Fibroblast of skin of right quadriceps (primary cell): ENCODE measurements around the gene TMSB15B.
"Not testable (repeated sequence)": the region's sequence is repeated elsewhere in the genome, so short reads cannot be mapped to it uniquely, and the experiment has no call there.

ENCODE experiments used
- DNase-seq: peaks from one replicate; pipeline ENCODE4 v3.0.0-alpha.2; 2013

Gene TMSB15B

DNA sequence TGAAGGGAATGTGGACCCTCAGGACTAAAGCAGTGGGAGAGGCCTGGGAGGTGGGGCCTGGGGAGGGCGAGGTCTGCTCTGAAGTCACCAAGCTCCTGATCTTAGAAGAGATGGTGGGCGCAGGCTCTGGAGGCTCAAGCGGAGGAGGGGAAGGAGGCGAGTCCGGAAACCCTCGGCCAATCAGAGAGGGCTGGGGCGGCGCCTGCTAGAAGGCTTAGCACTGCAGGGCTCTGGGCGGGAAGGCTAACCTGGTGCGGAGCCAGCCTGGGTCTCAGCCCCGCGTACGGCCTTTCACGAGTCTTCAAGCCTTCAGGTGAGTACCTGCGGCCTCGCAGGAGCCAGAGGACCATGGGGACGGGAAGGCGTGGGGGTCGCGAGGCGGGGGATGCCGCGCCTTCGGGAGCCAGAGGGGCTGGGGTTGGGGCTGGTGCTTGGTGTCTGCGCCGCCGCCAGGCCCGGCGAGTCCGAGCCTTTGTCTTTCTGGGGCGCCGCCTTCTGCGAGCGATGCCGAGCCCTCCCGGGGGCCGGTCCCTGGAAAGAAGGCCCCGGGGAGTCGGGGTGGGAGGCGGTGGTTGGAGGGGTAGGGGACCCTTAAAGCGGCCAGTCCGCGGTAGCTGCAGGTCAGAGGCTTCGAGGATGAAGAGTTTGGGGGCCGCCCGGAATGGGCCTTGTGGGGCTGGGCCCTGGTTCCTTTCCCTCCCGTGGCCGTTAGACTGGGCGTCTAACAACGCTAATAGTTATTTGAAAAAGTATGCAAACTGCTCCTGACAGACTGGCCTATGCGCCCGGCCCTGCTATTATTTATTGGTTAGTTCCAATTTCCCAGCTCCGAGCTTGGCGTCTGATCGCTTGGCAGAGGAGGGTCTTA lies at the start of gene TMSB15B:
Gene TMSB15B, plus strand, starts transcription at position 217 of the 868 bp plus-strand sequence.
- not testable (repeated sequence) for DNase-seq

GRCh38 chrX:103913356-103914020 lies 48.9 kb upstream of the TMSB15B start:
- peak; percentile 32 for DNase-seq

GRCh38 chrX:103918050-103918449 lies 44.4 kb upstream of the TMSB15B start:
- peak; percentile 77 for DNase-seq

DNA sequence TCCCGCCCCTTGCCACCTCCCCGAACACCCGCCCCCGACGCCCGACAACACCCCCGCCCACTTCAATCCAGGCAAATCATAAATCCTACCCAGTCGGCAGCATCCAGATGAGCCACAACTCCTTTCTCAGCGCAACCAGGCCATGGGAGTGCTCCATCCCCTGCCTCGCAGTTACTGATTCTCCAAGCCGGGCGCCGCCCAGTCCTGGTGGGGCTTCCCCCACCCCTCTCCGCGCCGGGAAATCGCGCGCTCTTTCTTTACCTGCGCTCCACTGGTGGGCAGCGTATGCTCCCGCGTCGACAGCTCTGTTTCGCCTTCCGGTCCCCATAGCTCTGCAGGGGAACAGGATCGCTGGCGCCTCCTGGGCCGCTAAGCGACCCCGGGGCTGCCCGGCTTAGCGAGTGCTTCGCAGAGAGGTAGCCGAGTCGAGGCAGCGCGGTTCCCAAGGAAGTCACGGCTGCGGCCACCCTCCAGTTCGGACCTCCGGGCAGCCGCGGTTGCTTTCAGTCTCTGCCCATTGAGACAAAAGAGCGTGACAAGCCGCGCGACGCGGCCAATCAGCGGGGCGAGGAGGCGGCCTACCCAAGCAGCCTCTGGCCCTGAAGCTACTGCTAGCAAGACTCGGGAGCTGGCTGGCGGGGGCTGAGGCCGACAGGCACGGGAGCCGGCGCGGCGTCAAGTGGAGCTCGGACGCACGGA lies 43.7 kb upstream of the TMSB15B start:
- DNase-seq, result peak; percentile 53

DNA sequence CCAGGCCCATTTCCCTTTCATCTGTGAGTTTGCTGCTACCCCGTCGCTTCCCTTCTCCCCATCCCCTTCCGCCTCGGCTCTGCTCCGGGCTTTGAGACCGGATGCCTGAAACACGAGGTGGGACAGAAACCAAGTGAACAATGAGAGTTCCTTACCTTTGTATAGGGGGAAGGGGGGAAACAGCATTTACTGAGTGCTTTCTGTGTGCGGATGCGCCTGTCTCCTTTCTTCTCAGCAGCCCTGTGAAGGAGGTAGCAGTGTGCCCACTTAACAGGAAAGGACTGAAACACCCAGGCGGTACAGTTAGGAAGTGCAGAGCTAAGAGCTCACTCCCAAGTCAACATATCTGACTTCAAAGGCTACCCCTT lies 43.2 kb upstream of the TMSB15B start:
- DNase-seq, result peak; percentile 38

DNA sequence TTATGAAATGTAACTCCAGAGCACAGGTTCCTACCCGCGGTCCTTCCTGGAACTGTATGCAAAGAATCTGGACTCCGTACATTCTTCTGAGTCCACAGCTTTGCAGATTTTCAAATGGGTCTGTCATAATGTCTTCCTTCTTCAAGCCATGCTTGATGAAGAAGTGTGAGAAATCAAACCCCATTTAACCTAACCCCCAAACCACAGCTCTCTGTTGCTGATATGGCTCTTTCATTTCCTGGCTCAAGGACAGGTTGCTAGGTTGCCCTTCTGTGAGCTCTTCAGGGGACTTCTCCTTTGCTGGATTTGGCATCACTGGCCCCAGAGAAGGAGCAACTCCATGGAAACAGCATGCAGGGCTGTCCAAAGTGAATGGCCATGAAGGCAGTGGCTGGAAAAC lies 41.9 kb upstream of the TMSB15B start:
- not testable (repeated sequence) for DNase-seq

- DNase-seq, result no peak
These were observed 35.4 kb upstream of the TMSB15B start for GRCh38 chrX:103927030-103927429.

GRCh38 chrX:103927633-103928032 lies 34.8 kb upstream of the TMSB15B start:
- no peak for DNase-seq

GRCh38 chrX:103932133-103932532 lies 30.3 kb upstream of the TMSB15B start:
- no peak for DNase-seq

GRCh38 chrX:103940257-103940656 lies 22.2 kb upstream of the TMSB15B start:
- not testable (repeated sequence) for DNase-seq

DNA sequence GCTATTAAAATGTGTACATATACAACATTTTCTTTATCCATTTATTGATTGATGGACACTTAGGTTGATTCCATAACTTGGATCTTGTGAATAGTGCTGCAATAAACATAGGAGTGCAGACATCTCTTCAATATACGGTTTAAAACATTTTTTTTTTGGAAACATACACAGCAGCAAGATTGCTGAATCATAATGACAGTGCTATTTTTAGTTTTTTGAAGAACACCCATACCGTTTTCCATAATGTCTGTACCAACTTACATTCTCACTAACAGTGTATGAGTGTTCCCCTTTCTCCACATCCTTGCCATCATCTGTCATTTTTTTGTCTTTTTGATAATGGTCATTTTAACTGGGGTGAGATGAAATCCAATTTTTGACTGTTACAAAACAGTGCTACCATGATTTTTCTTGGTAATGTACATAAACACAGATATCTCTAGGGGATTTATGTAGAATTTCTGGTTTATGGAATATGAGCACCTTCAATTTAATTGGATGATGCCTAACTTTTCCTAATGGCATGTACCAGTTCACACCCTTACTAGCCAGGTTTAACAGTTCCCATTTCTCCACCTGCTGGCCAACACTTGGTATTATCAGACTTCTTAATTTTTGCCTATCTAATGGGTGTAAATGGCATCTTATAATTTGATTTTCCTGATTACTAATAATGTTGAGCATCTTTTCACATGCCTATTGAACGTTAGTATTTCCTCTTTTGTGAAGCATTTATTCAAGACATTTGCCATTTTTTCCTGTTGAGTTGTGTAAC lies 21.0 kb upstream of the TMSB15B start:
- peak; percentile 28 for DNase-seq

GRCh38 chrX:103949506-103949905 lies 12.9 kb upstream of the TMSB15B start:
- DNase-seq, result no peak

DNA sequence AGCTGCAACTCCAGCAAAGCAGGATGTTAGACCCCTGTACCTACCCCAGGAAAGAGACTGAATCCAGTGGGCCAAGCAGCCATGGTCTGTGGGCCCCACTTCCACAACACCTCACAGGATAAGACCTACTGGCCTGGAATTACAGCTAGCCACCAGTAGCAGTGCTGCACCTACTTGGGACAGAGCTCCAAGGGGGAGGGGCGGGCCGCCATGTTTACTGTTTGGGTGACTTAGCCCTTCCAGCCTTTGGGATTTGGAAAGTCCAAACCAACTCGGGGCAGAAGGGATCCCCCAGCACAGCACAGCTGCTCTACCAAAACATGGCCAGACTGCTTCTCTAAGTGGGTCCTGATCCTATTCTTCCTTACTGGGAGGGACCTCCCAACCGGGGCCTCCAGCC lies 9.1 kb upstream of the TMSB15B start:
- no peak for DNase-seq

DNA sequence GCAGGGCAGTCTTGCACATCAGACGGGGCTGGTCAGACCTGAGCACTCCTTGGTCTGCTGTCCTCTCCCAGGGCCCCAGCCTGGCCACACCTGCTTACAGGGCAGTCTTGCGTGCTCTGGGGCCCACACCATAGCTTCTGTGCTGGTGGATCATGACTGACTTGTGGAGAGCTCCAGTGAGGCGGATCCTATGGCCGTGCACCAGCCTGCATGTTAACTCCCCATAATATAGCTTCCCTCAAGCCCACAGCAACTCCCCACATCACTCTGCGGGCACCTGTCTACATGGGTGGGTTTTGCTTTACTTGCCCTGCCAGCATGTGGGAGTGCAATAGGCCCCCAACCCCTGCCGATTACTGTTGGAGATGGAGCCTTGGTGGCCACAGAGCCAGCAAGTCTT lies 8.2 kb upstream of the TMSB15B start:
- DNase-seq, result no peak

DNA sequence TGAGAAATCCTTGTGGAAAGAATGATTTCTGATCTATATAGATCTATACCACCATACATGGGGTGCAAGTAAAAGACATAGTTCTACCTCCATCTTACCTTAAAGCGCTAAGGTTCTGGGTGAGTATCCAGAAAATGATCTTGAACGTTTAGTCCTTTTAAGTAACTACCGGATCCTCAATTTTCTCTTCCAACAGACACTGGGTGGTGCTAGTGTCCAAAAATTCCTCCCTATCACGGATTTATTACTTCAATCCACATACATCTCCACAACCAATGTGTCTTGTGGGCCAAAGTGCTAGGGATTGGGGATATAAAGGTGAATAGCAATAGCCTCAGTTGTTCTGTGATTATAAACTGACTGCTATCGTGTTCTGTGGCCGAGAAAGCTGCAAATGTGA lies 1.8 kb upstream of the TMSB15B start:
- DNase-seq, result not testable (repeated sequence)

DNA sequence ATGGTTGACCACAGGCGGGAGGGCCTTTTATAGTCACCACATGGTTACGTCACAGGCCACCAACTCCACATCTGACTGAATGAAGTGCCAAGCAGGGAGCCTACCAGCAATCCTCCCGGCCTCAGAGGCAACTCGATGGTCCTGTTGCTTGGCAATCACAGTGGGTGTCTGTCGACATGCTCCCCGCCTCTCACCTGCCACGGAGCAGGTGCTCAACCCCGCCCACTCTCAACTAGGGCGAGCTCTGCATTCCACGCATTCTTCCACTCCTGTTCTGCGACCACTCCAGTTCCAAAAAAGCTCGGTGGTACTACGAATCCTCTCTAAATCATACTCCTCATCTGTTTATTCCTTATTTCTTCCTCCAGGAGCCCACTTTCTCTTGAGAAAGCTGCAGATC lies 21.1 kb downstream of the TMSB15B start:
- not testable (repeated sequence) for DNase-seq

GRCh38 chrX:103999234-103999633 lies 36.8 kb downstream of the TMSB15B start:
- no peak for DNase-seq

DNA sequence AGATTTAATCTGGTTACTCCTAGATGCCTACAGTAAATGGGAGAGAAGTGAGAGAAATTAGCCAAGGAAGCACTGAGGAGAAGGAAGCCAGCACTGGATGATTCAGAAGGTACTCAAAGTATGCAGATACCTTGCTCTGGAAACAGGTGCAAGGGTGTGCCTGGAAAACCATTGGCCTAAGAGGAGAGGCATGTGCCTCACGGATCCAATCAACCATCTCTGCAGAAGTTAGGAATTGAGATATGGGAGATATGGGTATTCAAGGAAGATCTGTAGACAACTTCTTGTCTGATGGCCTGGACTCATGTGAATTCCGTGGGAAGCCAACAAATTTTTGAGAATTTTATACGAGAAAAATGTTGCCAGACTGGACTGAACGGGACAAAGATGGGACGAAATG lies 46.4 kb downstream of the TMSB15B start:
- no peak for DNase-seq

DNA sequence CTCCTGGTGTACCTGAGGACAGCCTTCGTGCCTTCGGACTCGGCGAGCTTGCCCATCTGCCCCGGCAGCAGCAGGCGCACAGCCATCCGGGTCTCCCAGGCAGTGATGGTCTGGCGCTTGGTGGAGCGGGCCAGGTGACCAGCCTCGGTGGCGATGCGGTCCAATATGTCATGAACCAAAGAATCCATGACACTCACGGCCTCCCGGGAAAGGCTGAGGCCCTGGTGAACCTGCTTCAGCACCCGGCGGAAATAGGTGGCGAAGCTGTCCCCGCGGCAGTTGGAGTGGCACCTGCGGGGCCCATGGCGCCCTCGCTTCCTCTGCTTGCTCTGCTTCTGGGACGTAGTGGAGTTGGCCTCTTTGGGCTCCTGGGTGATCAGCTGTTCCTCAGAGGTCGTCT lies 50.7 kb downstream of the TMSB15B start:
- no peak for DNase-seq

DNA sequence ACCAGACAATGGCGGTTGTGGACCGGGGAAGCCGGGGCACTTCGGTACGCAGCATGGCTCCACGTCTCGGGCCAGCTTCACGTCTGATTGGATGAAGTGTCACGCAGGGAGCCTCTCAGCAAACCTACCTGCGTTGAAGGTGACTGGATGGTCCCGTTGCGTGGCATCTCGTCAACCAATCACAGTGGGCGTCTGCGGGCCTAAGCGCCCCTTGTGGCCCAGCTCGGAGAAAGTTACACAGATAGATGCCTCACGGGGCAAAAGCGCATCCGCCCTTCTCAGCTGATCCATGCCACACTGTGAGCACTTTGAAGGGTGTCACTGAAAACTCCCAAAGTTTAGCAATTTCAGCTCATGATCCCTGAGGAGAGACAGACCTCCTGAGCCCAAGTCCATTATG lies 51.2 kb downstream of the TMSB15B start, which contains the start of gene H2BW1:
Gene H2BW1, minus strand, starts transcription at position 103 of the 400 bp plus-strand sequence. CDS start 132 bp downstream, outside the sequence.
- no peak for DNase-seq

GRCh38 chrX:104015576-104015975 lies 53.1 kb downstream of the TMSB15B start:
- not testable (repeated sequence) for DNase-seq
